Keratinocyte (primary cell): ENCODE results near the gene POLD4.

Source experiments
- CTCF ChIP-seq, 3 experiments: IDR thresholded peaks in 1 of 3; conservative IDR thresholded peaks in 1 of 3; optimal IDR thresholded peaks in 1 of 3; 2 replicates in 2 of 3; 3 replicates in 1 of 3; pipeline versions ENCODE3 to v1.5.1; 2011; ENCODE audit warnings: low read length in 3 of 3, mild to moderate bottlenecking in 3 of 3, moderate library complexity in 2 of 3, control low read depth in 1 of 3, inconsistent platforms in 1 of 3; ENCODE audit not compliant: insufficient read depth in 2 of 3; ENCODE audit errors: extremely low read depth in 1 of 3
- EZH2 ChIP-seq: IDR thresholded peaks from one replicate; pipeline ENCODE4 v1.6.1; 2012; ENCODE audit warnings: inconsistent platforms, mild to moderate bottlenecking, low read length, moderate library complexity

GRCh38 chr11:67309166-67309565 is 44.2 kb downstream of the POLD4 start:
- TF ChIP-seq CTCF (optimal IDR thresholded peaks at IDR 0.05 in 1 of 3, IDR thresholded peaks at IDR 0.05 in 1 of 3, conservative IDR thresholded peaks at IDR 0.05 in 1 of 3; ENCODE audit: extremely low read depth in 1 of 3, insufficient read depth in 2 of 3, low read length in 3 of 3) = no peak
- no peak for TF ChIP-seq EZH2
